Measurements from ENCODE around the gene SOX10.

- TF ChIP-seq ZBTB26 (CRISPR knock-in tag; IDR thresholded peaks at IDR 0.05) (no peak), ZFP1 (CRISPR knock-in tag; IDR thresholded peaks at IDR 0.05) (no peak)
Measured at GRCh38 chr22:37965940-37966664, 18.3 kb downstream of the SOX10 start.
